Stimulated activated CD4-positive, alpha-beta T cell treated with anti-CD3 and anti-CD28 coated beads, Interleukin-15, amount 100 ng/mL, for 24 hours (primary cell): ENCODE data around the gene ARMH4.

Experiments used
- DNase-seq: peaks from one replicate; pipeline ENCODE4 v3.0.0-alpha.2; 2020

The ARMH4 gene

GRCh38 chr14:57957441-57957840, 194.6 kb downstream of the ARMH4 start:
- no peak for DNase-seq
